ENCODE data around the gene EPHA4.

DNA sequence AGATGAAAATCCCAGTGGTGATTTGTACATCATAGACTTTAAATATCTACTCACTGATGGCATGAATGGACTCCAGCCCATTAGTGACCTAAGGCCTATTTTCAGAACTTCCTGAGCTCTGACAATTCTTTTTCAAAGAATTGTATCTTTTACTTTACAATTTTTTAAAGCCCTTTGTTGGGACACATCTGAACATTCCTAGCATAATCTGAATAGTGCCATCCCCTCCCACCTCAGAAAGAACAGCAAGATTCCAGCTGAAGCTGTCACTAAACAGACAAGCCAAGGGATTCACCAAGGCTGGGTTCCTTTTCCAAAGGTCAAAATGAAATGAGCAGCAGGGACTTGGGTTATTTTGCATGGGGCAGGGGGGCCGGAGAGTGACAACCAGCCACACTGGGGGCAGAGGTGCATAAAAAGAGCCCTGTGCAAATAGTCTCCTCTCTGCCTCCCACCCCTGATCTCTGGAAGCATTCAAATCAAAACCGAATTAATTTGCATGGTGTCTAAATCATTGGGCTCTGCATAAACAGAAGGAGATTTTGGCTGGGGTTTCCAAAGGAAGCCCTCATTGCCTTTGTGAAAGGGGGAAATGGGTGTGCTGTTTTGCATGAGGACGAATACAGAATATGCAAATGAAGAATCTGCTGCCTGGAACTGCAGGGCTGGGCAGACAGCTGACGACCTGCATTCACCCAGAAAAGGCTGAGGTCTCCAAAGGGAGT lies 17.2 kb downstream of the EPHA4 start:
- TF ChIP-seq, protein P1, sequence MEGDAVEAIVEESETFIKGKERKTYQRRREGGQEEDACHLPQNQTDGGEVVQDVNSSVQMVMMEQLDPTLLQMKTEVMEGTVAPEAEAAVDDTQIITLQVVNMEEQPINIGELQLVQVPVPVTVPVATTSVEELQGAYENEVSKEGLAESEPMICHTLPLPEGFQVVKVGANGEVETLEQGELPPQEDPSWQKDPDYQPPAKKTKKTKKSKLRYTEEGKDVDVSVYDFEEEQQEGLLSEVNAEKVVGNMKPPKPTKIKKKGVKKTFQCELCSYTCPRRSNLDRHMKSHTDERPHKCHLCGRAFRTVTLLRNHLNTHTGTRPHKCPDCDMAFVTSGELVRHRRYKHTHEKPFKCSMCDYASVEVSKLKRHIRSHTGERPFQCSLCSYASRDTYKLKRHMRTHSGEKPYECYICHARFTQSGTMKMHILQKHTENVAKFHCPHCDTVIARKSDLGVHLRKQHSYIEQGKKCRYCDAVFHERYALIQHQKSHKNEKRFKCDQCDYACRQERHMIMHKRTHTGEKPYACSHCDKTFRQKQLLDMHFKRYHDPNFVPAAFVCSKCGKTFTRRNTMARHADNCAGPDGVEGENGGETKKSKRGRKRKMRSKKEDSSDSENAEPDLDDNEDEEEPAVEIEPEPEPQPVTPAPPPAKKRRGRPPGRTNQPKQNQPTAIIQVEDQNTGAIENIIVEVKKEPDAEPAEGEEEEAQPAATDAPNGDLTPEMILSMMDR (IDR thresholded peaks at IDR 0.05): no peak
- TF ChIP-seq POLR2AphosphoS5 (IDR thresholded peaks at IDR 0.05): no peak
- TF ChIP-seq POLR2A (IDR thresholded peaks at IDR 0.05): no peak

All from prostate gland (tissue), 2 donors.